Stomach (tissue), 9 donors: Measurements from ENCODE around the gene LRRC4C. TPM values are rescaled to one million over a fixed set of nuclear protein-coding genes. Genes with fewer than 3 reads are reported as not detected.

Experiments
- DNase-seq, 2 donors: peaks; one replicate each; pipeline versions ENCODE4 v3.0.0 to v3.0.0-alpha.2; 2013 to 2019
- H3K27ac ChIP-seq, 5 donors: fragments of 200-600 bp in 4 of 5; sonication (generic) in 4 of 5; one replicate each; pipeline ENCODE4 v1.5.1; 2013 to 2019; ENCODE audit warnings: mild to moderate bottlenecking in 1 of 5, moderate library complexity in 1 of 5
- H3K27me3 ChIP-seq, 3 donors: fragments of 200-600 bp; sonication (generic); one replicate each; pipeline ENCODE4 v1.5.1; 2017 to 2019; ENCODE audit warnings: mixed run types in 1 of 3
- H3K36me3 ChIP-seq, 4 donors: fragments of 200-600 bp; sonication (generic); 1 replicate in 3 of 4; 2 replicates in 1 of 4; pipeline ENCODE4 v1.5.1; 2016 to 2019
- H3K4me1 ChIP-seq, 4 donors: fragments of 200-600 bp; sonication (generic); one replicate each; pipeline ENCODE4 v1.5.1; 2016 to 2019
- H3K4me3 ChIP-seq, 4 donors: fragments of 200-600 bp; sonication (generic) in 3 of 4; one replicate each; pipeline ENCODE4 v1.5.1; 2016 to 2019; ENCODE audit warnings: mild to moderate bottlenecking in 1 of 4
- H3K9me3 ChIP-seq, 4 donors: fragments of 200-600 bp; sonication (generic); one replicate each; pipeline ENCODE4 v1.5.1; 2016 to 2019
- CTCF ChIP-seq, 7 experiments: fragments of 450-650 bp in 4 of 7; fragments of 200-600 bp in 3 of 7; sonication (generic) in 3 of 7; IDR thresholded peaks; one replicate each; pipeline ENCODE4 v1.5.1; 2016 to 2019; ENCODE audit warnings: antibody characterized with exemption in 7 of 7, control low read depth in 2 of 7, mild to moderate bottlenecking in 1 of 7
- EP300 ChIP-seq: sonication (generic); formaldehyde crosslinking; IDR thresholded peaks from one replicate; pipeline ENCODE4 v1.6.1; 2017; ENCODE audit warnings: antibody characterized with exemption
- POLR2A ChIP-seq, 4 donors: fragments of 450-650 bp; IDR thresholded peaks; one replicate each; pipeline ENCODE4 v1.6.1; 2016; ENCODE audit warnings: antibody characterized with exemption in 4 of 4, control low read depth in 2 of 4, mild to moderate bottlenecking in 1 of 4, moderate library complexity in 1 of 4
- POLR2AphosphoS5 ChIP-seq, 3 donors: sonication (generic); formaldehyde crosslinking; IDR thresholded peaks; one replicate each; pipeline ENCODE4 v1.6.1; 2016; ENCODE audit warnings: antibody characterized with exemption in 3 of 3
- WGBS, 5 donors: extraction: QIAGEN DNeasy Blood & Tissue Kit in 3 of 5; methylation state at CpG; one replicate each; pipeline versions ENCODE4 v1.1.5 to v1.1.7; 2013 to 2018; 5-methylcytosine and 5-hydroxymethylcytosine counted together
- intact Hi-C: fragments of 100-400 bp; cut with DNase I; formaldehyde crosslinking; loops from one replicate; pipeline ENCODE4 v1.15.1; 2023; ENCODE audit warnings: low total_unique reads
- polyA plus RNA-seq, 3 donors: library from polyadenylated mRNA; stranded (reverse); fragments of 200-250 nt; gene quantifications; one replicate each; pipeline ENCODE4 v1.2.3, GENCODE V29; 2013
- total RNA-seq, 5 donors: library from RNA; depleted of rRNA; stranded (reverse); fragments of >200 nt; gene quantifications; one replicate each; pipeline versions ENCODE4 v1.1.0 to v1.2.3, GENCODE V29; 2014 to 2016
- donor health status: healthy with polysubstance abuse.
- donor health status: Bipolar disorder and iron deficiency.
- donor health status: healthy.

Gene LRRC4C
- total and polyA plus RNA-seq, 8 donors, result 0.31 to 3.3 (median 0.45) TPM; not detected in 4

- Histone ChIP-seq H3K9me3 (no peaks in the 10 kb centered on the region), H3K27me3 (peaks cover 0 to 33% (median 12%) of the 10 kb centered on the region in 3 donors), H3K4me1 (peaks cover 0 to 8% (median 2%) of the 10 kb centered on the region in 4 donors), H3K36me3 (no peaks in the 10 kb centered on the region), H3K4me3 (no peak overlapping the region), H3K27ac (no peak overlapping the region)
- TF ChIP-seq POLR2AphosphoS5 (IDR thresholded peaks at IDR 0.05), result no peak
- no peak for TF ChIP-seq EP300
- no peak for TF ChIP-seq CTCF (IDR thresholded peaks at IDR 0.05)
- no peak for TF ChIP-seq POLR2A (IDR thresholded peaks at IDR 0.05)
- 24 to 45% (median 39%) methylated on average over 1 of the region's 1 CpG for WGBS, 5 donors
- no peak for DNase-seq
- intact Hi-C loops, result no loop called here
These were observed 3.2 kb downstream of the LRRC4C start for GRCh38 chr11:41456269-41456668.

GRCh38 chr11:41451011-41451410 lies 8.4 kb downstream of the LRRC4C start:
- 60 to 78% (median 62%) methylated on average over 3 of the region's 3 CpGs for WGBS, 5 donors
- Histone ChIP-seq H3K4me1 (no peaks in the 10 kb centered on the region), H3K27me3 (no peaks in the 10 kb centered on the region), H3K27ac (no peak overlapping the region), H3K36me3 (no peaks in the 10 kb centered on the region), H3K4me3 (no peak overlapping the region), H3K9me3 (no peaks in the 10 kb centered on the region)
- TF ChIP-seq EP300, result no peak
- no peak for TF ChIP-seq POLR2AphosphoS5 (IDR thresholded peaks at IDR 0.05)
- no peak for DNase-seq
- intact Hi-C loops, result no loop called here

GRCh38 chr11:41449483-41450050 lies 9.9 kb downstream of the LRRC4C start:
- no peaks in the 10 kb centered on the region for H3K36me3 ChIP-seq
- no peak overlapping the region for H3K27ac ChIP-seq
- TF ChIP-seq POLR2AphosphoS5 (IDR thresholded peaks at IDR 0.05) (no peak), POLR2A (IDR thresholded peaks at IDR 0.05) (no peak), EP300 (no peak), CTCF (IDR thresholded peaks at IDR 0.05) (no peak)
- no peaks in the 10 kb centered on the region for H3K9me3 ChIP-seq
- no peaks in the 10 kb centered on the region for H3K4me1 ChIP-seq
- no peaks in the 10 kb centered on the region for H3K27me3 ChIP-seq
- intact Hi-C loops, result no loop called here
- WGBS, 5 donors, result 28 to 53% (median 43%) methylated on average over 2 of the region's 2 CpGs
- DNase-seq, result no peak
- H3K4me3 ChIP-seq, result no peak overlapping the region

GRCh38 chr11:41446566-41446965 lies 12.9 kb downstream of the LRRC4C start:
- H3K9me3 ChIP-seq, result no peaks in the 10 kb centered on the region
- H3K36me3 ChIP-seq, result no peaks in the 10 kb centered on the region
- H3K27ac ChIP-seq, result no peak overlapping the region
- intact Hi-C loops, result no loop called here
- no peaks in the 10 kb centered on the region for H3K4me1 ChIP-seq
- DNase-seq, result no peak
- no peak overlapping the region for H3K4me3 ChIP-seq
- H3K27me3 ChIP-seq, result no peaks in the 10 kb centered on the region
- no peak for TF ChIP-seq POLR2AphosphoS5 (IDR thresholded peaks at IDR 0.05)

GRCh38 chr11:41446107-41446506 lies 13.3 kb downstream of the LRRC4C start:
- TF ChIP-seq CTCF (IDR thresholded peaks at IDR 0.05) (no peak), POLR2AphosphoS5 (IDR thresholded peaks at IDR 0.05) (no peak), EP300 (no peak), POLR2A (IDR thresholded peaks at IDR 0.05) (no peak)
- Histone ChIP-seq H3K9me3 (no peaks in the 10 kb centered on the region), H3K4me1 (no peaks in the 10 kb centered on the region), H3K4me3 (no peak overlapping the region), H3K36me3 (no peaks in the 10 kb centered on the region), H3K27ac (no peak overlapping the region), H3K27me3 (no peaks in the 10 kb centered on the region)
- no peak for DNase-seq
- WGBS, 5 donors, result 63 to 83% (median 79%) methylated on average over 2 of the region's 2 CpGs
- intact Hi-C loops, result no loop called here
